ENCODE results near the gene MCF2L. TPM values are rescaled to one million over a fixed set of nuclear protein-coding genes. Genes with fewer than 3 reads are reported as not detected.

Gene MCF2L
- total and polyA plus RNA-seq, 2 experiments from 2014 or later = 4.8 to 25.6 TPM

DNA sequence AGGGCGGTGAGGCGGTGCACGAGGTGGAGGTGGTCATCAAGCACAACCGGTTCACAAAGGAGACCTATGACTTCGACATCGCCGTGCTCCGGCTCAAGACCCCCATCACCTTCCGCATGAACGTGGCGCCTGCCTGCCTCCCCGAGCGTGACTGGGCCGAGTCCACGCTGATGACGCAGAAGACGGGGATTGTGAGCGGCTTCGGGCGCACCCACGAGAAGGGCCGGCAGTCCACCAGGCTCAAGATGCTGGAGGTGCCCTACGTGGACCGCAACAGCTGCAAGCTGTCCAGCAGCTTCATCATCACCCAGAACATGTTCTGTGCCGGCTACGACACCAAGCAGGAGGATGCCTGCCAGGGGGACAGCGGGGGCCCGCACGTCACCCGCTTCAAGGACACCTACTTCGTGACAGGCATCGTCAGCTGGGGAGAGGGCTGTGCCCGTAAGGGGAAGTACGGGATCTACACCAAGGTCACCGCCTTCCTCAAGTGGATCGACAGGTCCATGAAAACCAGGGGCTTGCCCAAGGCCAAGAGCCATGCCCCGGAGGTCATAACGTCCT, 180.0 kb downstream of the MCF2L start (continued):
- TF ChIP-seq NANOG (IDR thresholded peaks at IDR 0.05; ENCODE audit: borderline replicate concordance) = no peak
- TF ChIP-seq, protein P1, sequence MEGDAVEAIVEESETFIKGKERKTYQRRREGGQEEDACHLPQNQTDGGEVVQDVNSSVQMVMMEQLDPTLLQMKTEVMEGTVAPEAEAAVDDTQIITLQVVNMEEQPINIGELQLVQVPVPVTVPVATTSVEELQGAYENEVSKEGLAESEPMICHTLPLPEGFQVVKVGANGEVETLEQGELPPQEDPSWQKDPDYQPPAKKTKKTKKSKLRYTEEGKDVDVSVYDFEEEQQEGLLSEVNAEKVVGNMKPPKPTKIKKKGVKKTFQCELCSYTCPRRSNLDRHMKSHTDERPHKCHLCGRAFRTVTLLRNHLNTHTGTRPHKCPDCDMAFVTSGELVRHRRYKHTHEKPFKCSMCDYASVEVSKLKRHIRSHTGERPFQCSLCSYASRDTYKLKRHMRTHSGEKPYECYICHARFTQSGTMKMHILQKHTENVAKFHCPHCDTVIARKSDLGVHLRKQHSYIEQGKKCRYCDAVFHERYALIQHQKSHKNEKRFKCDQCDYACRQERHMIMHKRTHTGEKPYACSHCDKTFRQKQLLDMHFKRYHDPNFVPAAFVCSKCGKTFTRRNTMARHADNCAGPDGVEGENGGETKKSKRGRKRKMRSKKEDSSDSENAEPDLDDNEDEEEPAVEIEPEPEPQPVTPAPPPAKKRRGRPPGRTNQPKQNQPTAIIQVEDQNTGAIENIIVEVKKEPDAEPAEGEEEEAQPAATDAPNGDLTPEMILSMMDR (conservative IDR thresholded peaks at IDR 0.05; ENCODE audit: low read depth in 2 of 2) = no peak
- TF ChIP-seq, protein P2, sequence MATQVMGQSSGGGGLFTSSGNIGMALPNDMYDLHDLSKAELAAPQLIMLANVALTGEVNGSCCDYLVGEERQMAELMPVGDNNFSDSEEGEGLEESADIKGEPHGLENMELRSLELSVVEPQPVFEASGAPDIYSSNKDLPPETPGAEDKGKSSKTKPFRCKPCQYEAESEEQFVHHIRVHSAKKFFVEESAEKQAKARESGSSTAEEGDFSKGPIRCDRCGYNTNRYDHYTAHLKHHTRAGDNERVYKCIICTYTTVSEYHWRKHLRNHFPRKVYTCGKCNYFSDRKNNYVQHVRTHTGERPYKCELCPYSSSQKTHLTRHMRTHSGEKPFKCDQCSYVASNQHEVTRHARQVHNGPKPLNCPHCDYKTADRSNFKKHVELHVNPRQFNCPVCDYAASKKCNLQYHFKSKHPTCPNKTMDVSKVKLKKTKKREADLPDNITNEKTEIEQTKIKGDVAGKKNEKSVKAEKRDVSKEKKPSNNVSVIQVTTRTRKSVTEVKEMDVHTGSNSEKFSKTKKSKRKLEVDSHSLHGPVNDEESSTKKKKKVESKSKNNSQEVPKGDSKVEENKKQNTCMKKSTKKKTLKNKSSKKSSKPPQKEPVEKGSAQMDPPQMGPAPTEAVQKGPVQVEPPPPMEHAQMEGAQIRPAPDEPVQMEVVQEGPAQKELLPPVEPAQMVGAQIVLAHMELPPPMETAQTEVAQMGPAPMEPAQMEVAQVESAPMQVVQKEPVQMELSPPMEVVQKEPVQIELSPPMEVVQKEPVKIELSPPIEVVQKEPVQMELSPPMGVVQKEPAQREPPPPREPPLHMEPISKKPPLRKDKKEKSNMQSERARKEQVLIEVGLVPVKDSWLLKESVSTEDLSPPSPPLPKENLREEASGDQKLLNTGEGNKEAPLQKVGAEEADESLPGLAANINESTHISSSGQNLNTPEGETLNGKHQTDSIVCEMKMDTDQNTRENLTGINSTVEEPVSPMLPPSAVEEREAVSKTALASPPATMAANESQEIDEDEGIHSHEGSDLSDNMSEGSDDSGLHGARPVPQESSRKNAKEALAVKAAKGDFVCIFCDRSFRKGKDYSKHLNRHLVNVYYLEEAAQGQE (IDR thresholded peaks at IDR 0.05; ENCODE audit: unreplicated experiment) = no peak

Other genes starting within 250 kb of the MCF2L start
- gene F7, start 136.6 kb downstream of the MCF2L start, total RNA-seq (2014; rRNA removed; shearing (Covaris generic)) = 0.16 and 0.24 TPM in 2 replicates
- 0.16 and 0.21 TPM in 2 replicates for gene F7, start 136.6 kb downstream of the MCF2L start, polyA plus RNA-seq (2016; fragmentation: Nextera tagmentation; extraction: Ambion mirVana)
- 0.76 and 1.0 TPM in 2 replicates for gene F10, start 153.6 kb downstream of the MCF2L start, total RNA-seq (2014; rRNA removed; shearing (Covaris generic))
- gene F10, start 153.6 kb downstream of the MCF2L start, polyA plus RNA-seq (2016; fragmentation: Nextera tagmentation; extraction: Ambion mirVana) = 1.6 and 1.7 TPM in 2 replicates
- gene PROZ, start 189.4 kb downstream of the MCF2L start, total RNA-seq (2014; rRNA removed; shearing (Covaris generic)) = not detected in 2 replicates
- 0.21 and 0.53 TPM in 2 replicates for gene PROZ, start 189.4 kb downstream of the MCF2L start, polyA plus RNA-seq (2016; fragmentation: Nextera tagmentation; extraction: Ambion mirVana)
- 107 and 110 TPM in 2 replicates for gene PCID2, start 239.5 kb downstream of the MCF2L start, total RNA-seq (2014; rRNA removed; shearing (Covaris generic))
- 77.2 and 79.6 TPM in 2 replicates for gene PCID2, start 239.5 kb downstream of the MCF2L start, polyA plus RNA-seq (2016; fragmentation: Nextera tagmentation; extraction: Ambion mirVana)
- gene CUL4A, start 240.4 kb downstream of the MCF2L start, total RNA-seq (2014; rRNA removed; shearing (Covaris generic)) = 121 and 195 TPM in 2 replicates
- gene CUL4A, start 240.4 kb downstream of the MCF2L start, polyA plus RNA-seq (2016; fragmentation: Nextera tagmentation; extraction: Ambion mirVana) = 64.2 and 67.5 TPM in 2 replicates